Caco-2 (cell line): ENCODE data around the gene COL6A3. TPM values are rescaled to one million over a fixed set of nuclear protein-coding genes. Genes with fewer than 3 reads are reported as not detected.

ENCODE experiments used
- BruUV-seq: library from RNA; stranded (reverse); fragments of 400-500 nt; replicated peaks from 2 replicates; lab custom pipeline; 2021; lab: Mats Ljungman, UMichigan
- CTCF ChIA-PET: fragments of 300-600 bp; sonication (Branson Sonifier 250); formaldehyde crosslinking; loops from one replicate; lab custom pipeline; 2022; ENCODE audit warnings: antibody characterized with exemption; lab: Charles Lee
- POLR2A ChIA-PET: fragments of 300-600 bp; sonication (Branson Sonifier 250); formaldehyde crosslinking; loops from one replicate; lab custom pipeline; 2022; ENCODE audit warnings: antibody characterized with exemption; lab: Charles Lee
- DNase-seq, 2 experiments: peaks; one replicate each; pipeline versions ENCODE4 v3.0.0 to v3.0.0-alpha.2; 2020 to 2022
- H3K27me3 ChIP-seq: replicated peaks from 2 replicates; pipeline ENCODE4 v1.6.0; 2011; ENCODE audit warnings: low read length; ENCODE audit not compliant: control insufficient read depth, insufficient read depth
- H3K36me3 ChIP-seq: 2 replicates; pipeline ENCODE4 v1.5.1; 2011; ENCODE audit warnings: low read length; ENCODE audit not compliant: control insufficient read depth, insufficient read depth
- H3K4me1 ChIP-seq: fragments of 250-450 bp; sonication (Bioruptor Pico); 2 replicates; pipeline ENCODE4 v1.5.1; 2020; ENCODE audit warnings: mild to moderate bottlenecking
- H3K4me3 ChIP-seq: 2 replicates; pipeline ENCODE4 v1.5.1; 2011; ENCODE audit warnings: low read depth, mild to moderate bottlenecking, control low read depth, low read length
- H3K9me3 ChIP-seq: fragments of 250-450 bp; sonication (Bioruptor Pico); 2 replicates; pipeline ENCODE4 v1.5.1; 2020; ENCODE audit warnings: mild to moderate bottlenecking, moderate library complexity
- H3K27ac Mint-ChIP-seq: one replicate; pipeline ENCODE4 v1.8.0; 2022; ENCODE audit warnings: mixed read lengths; ENCODE audit not compliant: unreplicated experiment
- H3K27me3 Mint-ChIP-seq: one replicate; pipeline ENCODE4 v1.8.0; 2022; ENCODE audit warnings: mixed read lengths; ENCODE audit not compliant: insufficient read depth, unreplicated experiment
- H3K36me3 Mint-ChIP-seq: one replicate; pipeline ENCODE4 v1.8.0; 2022; ENCODE audit warnings: mild to moderate bottlenecking, mixed read lengths; ENCODE audit not compliant: insufficient read depth, unreplicated experiment
- H3K4me1 Mint-ChIP-seq: one replicate; pipeline ENCODE4 v1.8.0; 2022; ENCODE audit warnings: low read depth, mixed read lengths; ENCODE audit not compliant: unreplicated experiment
- H3K4me3 Mint-ChIP-seq: one replicate; pipeline ENCODE4 v1.8.0; 2022; ENCODE audit warnings: mild to moderate bottlenecking, moderate library complexity, mixed read lengths; ENCODE audit not compliant: unreplicated experiment
- H3K9me3 Mint-ChIP-seq: one replicate; pipeline ENCODE4 v1.8.0; 2022; ENCODE audit warnings: mixed read lengths; ENCODE audit not compliant: unreplicated experiment
- intact Hi-C: fragments of 100-400 bp; cut with micrococcal nuclease; formaldehyde crosslinking; loops from one replicate; pipeline ENCODE4 v1.10.0; 2022; ENCODE audit not compliant: unreplicated experiment
- total RNA-seq: library from RNA; stranded (reverse); gene quantifications from 2 replicates; pipeline ENCODE4 v1.2.3, GENCODE V29; 2022
- TF ChIP-seq, protein P1 (sequence below), 2 experiments: fragments of 200-600 bp in 1 of 2; IDR thresholded peaks; 1 replicate in 1 of 2; 2 replicates in 1 of 2; pipeline versions ENCODE4 v1.5.1 to v1.8.0; 2011 to 2022; ENCODE audit warnings: antibody characterized with exemption in 1 of 2, control low read depth in 1 of 2, inconsistent platforms in 1 of 2, low read depth in 1 of 2, low read length in 1 of 2, mild to moderate bottlenecking in 1 of 2, moderate library complexity in 1 of 2; ENCODE audit not compliant: insufficient read depth in 1 of 2, severe bottlenecking in 1 of 2, unreplicated experiment in 1 of 2

The COL6A3 gene
- total RNA-seq, 1 experiment from 2014 or later: 0.73 TPM

DNA sequence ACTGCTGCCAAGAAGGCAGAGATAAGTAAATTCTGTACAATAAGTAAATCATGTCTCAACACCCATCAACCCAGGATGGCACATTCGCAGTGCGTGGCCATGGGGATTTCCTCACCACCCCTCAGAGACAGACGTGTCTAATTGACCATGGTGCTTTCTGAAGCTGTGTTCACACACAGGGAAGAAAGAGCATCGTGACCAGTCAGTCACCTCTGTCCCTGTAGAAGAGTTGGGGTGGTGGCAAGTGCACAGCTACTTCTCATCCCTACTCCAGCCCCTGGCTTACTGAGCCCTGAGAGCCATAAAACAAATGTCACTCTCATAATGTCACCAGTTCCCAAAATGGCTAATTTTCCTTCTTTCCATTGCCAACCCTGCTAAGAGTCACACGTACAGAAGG lies 41.8 kb upstream of the COL6A3 start:
- BruUV-seq: no TSS peak
- Histone ChIP-seq H3K9me3 (no peaks in the 10 kb centered on the region), H3K36me3 (no peaks in the 10 kb centered on the region), H3K4me1 (no peaks in the 10 kb centered on the region), H3K4me3 (no peak overlapping the region), H3K27me3 (no peaks in the 10 kb centered on the region)
- Mint-ChIP-seq H3K27ac (no peak overlapping the region), H3K36me3 (no peaks in the 10 kb centered on the region), H3K9me3 (no peaks in the 10 kb centered on the region), H3K4me1 (no peaks in the 10 kb centered on the region), H3K27me3 (peaks cover 7% of the 10 kb centered on the region), H3K4me3 (no peak overlapping the region)
- intact Hi-C loops: no loop called here
- ChIA-PET POLR2A (no interaction called here), CTCF (no interaction called here)
- TF ChIP-seq, protein P1, sequence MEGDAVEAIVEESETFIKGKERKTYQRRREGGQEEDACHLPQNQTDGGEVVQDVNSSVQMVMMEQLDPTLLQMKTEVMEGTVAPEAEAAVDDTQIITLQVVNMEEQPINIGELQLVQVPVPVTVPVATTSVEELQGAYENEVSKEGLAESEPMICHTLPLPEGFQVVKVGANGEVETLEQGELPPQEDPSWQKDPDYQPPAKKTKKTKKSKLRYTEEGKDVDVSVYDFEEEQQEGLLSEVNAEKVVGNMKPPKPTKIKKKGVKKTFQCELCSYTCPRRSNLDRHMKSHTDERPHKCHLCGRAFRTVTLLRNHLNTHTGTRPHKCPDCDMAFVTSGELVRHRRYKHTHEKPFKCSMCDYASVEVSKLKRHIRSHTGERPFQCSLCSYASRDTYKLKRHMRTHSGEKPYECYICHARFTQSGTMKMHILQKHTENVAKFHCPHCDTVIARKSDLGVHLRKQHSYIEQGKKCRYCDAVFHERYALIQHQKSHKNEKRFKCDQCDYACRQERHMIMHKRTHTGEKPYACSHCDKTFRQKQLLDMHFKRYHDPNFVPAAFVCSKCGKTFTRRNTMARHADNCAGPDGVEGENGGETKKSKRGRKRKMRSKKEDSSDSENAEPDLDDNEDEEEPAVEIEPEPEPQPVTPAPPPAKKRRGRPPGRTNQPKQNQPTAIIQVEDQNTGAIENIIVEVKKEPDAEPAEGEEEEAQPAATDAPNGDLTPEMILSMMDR (IDR thresholded peaks at IDR 0.05; ENCODE audit: insufficient read depth in 1 of 2, low read depth in 1 of 2, low read length in 1 of 2, severe bottlenecking in 1 of 2, unreplicated experiment in 1 of 2): no peak
- DNase-seq: no peak

- Mint-ChIP-seq H3K9me3 (no peaks in the 10 kb centered on the region), H3K36me3 (peaks cover 6% of the 10 kb centered on the region), H3K27me3 (peaks cover 7% of the 10 kb centered on the region), H3K4me1 (no peaks in the 10 kb centered on the region), H3K27ac (no peak overlapping the region), H3K4me3 (no peak overlapping the region)
- CTCF ChIA-PET: no interaction called here
- no TSS peak for BruUV-seq
- intact Hi-C loops: no loop called here
- Histone ChIP-seq H3K9me3 (no peaks in the 10 kb centered on the region), H3K27me3 (no peaks in the 10 kb centered on the region), H3K4me1 (no peaks in the 10 kb centered on the region), H3K36me3 (no peaks in the 10 kb centered on the region), H3K4me3 (no peak overlapping the region)
- POLR2A ChIA-PET: no interaction called here
- TF ChIP-seq, protein P1 (IDR thresholded peaks at IDR 0.05; ENCODE audit: insufficient read depth in 1 of 2, low read depth in 1 of 2, low read length in 1 of 2, severe bottlenecking in 1 of 2, unreplicated experiment in 1 of 2): no peak
- DNase-seq: no peak
These were observed 39.7 kb upstream of the COL6A3 start for GRCh38 chr2:237453671-237454070.

DNA sequence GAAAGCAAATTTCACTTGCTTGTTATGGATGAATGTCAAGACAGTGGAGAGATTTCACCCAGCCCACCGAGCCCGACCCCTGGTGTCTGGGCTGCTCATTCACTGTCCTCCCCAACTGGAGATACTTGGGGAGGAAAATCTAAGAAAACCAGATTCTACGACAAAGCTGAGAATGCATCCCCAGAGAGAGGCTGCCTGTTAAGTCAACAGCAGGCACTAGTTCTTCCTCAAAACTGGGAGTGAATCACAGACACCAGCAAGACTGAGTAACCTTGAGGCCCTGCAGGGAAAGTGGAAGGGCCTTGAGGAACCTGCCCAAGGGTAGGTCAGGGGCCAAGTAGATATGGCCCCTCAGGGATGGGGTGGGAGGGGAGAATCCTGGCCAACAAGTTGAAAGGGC lies 38.9 kb upstream of the COL6A3 start:
- ChIA-PET CTCF (no interaction called here), POLR2A (no interaction called here)
- Mint-ChIP-seq H3K27ac (no peak overlapping the region), H3K4me1 (no peaks in the 10 kb centered on the region), H3K36me3 (peaks cover 6% of the 10 kb centered on the region), H3K4me3 (no peak overlapping the region), H3K9me3 (no peaks in the 10 kb centered on the region), H3K27me3 (peaks cover 7% of the 10 kb centered on the region)
- H3K27me3 ChIP-seq: no peaks in the 10 kb centered on the region
- no peaks in the 10 kb centered on the region for H3K4me1 ChIP-seq
- intact Hi-C loops: no loop called here
- no TSS peak for BruUV-seq
- H3K4me3 ChIP-seq: no peak overlapping the region
- no peaks in the 10 kb centered on the region for H3K9me3 ChIP-seq
- H3K36me3 ChIP-seq: no peaks in the 10 kb centered on the region
- TF ChIP-seq, protein P1 (IDR thresholded peaks at IDR 0.05; ENCODE audit: insufficient read depth in 1 of 2, low read depth in 1 of 2, low read length in 1 of 2, severe bottlenecking in 1 of 2, unreplicated experiment in 1 of 2): no peak
- no peak for DNase-seq
